ENCODE results near the gene POLD1. TPM values are rescaled to one million over a fixed set of nuclear protein-coding genes. Genes with fewer than 3 reads are reported as not detected.

POLD1 gene
- polyA plus RNA-seq, 1 of the 3 experiments (the other 2 are of a cell fraction) = 33.6 TPM

DNA sequence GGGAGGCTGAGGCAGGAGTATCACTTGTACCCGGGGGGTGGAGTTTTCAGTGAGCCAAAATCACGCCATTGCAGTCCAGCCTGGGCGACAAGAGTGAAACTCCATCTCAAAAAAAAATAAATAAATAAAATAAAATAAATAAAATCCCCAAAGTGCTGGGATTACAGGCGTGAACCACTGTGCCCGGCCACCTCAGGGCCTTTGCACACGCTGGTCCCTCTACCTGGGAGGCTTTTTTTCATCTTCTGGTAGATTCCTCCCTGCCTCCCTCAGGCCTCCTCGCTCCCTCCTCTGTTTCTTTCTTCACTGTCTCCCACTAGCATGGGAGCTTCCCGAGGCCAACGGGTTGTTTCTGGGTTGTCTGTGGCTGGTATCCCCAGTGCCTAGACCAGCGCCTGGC lies 63.6 kb downstream of the POLD1 start:
- H3K36me3 ChIP-seq (replicated peaks in 1 of 2; ENCODE audit: control insufficient read depth in 1 of 2, insufficient read depth in 2 of 2, low read length in 1 of 2) = no peaks in the 10 kb centered on the region
- 77% methylated on average over 10 of the region's 10 CpGs for WGBS (ENCODE audit: low lambda C conversion rate)
- DNase-seq = no peak
- peaks cover 14% of the 10 kb centered on the region; the same call in 1 of the 2 replicates for H3K27me3 ChIP-seq (ENCODE audit: insufficient read depth)
- TF ChIP-seq SIN3A (IDR thresholded peaks at IDR 0.05; ENCODE audit: borderline replicate concordance, low read depth, low read length) = no peak
- TF ChIP-seq, protein P1, sequence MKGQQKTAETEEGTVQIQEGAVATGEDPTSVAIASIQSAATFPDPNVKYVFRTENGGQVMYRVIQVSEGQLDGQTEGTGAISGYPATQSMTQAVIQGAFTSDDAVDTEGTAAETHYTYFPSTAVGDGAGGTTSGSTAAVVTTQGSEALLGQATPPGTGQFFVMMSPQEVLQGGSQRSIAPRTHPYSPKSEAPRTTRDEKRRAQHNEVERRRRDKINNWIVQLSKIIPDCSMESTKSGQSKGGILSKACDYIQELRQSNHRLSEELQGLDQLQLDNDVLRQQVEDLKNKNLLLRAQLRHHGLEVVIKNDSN (IDR thresholded peaks at IDR 0.05; ENCODE audit: borderline replicate concordance, low read depth) = no peak
- TF ChIP-seq FOXJ3 (CRISPR knock-in tag; IDR thresholded peaks at IDR 0.05) = no peak
- TF ChIP-seq, protein P2, sequence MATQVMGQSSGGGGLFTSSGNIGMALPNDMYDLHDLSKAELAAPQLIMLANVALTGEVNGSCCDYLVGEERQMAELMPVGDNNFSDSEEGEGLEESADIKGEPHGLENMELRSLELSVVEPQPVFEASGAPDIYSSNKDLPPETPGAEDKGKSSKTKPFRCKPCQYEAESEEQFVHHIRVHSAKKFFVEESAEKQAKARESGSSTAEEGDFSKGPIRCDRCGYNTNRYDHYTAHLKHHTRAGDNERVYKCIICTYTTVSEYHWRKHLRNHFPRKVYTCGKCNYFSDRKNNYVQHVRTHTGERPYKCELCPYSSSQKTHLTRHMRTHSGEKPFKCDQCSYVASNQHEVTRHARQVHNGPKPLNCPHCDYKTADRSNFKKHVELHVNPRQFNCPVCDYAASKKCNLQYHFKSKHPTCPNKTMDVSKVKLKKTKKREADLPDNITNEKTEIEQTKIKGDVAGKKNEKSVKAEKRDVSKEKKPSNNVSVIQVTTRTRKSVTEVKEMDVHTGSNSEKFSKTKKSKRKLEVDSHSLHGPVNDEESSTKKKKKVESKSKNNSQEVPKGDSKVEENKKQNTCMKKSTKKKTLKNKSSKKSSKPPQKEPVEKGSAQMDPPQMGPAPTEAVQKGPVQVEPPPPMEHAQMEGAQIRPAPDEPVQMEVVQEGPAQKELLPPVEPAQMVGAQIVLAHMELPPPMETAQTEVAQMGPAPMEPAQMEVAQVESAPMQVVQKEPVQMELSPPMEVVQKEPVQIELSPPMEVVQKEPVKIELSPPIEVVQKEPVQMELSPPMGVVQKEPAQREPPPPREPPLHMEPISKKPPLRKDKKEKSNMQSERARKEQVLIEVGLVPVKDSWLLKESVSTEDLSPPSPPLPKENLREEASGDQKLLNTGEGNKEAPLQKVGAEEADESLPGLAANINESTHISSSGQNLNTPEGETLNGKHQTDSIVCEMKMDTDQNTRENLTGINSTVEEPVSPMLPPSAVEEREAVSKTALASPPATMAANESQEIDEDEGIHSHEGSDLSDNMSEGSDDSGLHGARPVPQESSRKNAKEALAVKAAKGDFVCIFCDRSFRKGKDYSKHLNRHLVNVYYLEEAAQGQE (IDR thresholded peaks at IDR 0.05; ENCODE audit: low read depth, low read length) = no peak
- TF ChIP-seq, protein P3, sequence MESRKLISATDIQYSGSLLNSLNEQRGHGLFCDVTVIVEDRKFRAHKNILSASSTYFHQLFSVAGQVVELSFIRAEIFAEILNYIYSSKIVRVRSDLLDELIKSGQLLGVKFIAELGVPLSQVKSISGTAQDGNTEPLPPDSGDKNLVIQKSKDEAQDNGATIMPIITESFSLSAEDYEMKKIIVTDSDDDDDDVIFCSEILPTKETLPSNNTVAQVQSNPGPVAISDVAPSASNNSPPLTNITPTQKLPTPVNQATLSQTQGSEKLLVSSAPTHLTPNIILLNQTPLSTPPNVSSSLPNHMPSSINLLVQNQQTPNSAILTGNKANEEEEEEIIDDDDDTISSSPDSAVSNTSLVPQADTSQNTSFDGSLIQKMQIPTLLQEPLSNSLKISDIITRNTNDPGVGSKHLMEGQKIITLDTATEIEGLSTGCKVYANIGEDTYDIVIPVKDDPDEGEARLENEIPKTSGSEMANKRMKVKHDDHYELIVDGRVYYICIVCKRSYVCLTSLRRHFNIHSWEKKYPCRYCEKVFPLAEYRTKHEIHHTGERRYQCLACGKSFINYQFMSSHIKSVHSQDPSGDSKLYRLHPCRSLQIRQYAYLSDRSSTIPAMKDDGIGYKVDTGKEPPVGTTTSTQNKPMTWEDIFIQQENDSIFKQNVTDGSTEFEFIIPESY (IDR thresholded peaks at IDR 0.05; ENCODE audit: borderline replicate concordance, low read depth) = no peak
- TF ChIP-seq, protein P4, sequence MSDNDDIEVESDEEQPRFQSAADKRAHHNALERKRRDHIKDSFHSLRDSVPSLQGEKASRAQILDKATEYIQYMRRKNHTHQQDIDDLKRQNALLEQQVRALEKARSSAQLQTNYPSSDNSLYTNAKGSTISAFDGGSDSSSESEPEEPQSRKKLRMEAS (IDR thresholded peaks at IDR 0.05; ENCODE audit: low read depth) = no peak
- TF ChIP-seq, protein P5, sequence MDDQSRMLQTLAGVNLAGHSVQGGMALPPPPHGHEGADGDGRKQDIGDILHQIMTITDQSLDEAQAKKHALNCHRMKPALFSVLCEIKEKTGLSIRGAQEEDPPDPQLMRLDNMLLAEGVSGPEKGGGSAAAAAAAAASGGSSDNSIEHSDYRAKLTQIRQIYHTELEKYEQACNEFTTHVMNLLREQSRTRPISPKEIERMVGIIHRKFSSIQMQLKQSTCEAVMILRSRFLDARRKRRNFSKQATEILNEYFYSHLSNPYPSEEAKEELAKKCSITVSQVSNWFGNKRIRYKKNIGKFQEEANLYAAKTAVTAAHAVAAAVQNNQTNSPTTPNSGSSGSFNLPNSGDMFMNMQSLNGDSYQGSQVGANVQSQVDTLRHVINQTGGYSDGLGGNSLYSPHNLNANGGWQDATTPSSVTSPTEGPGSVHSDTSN (IDR thresholded peaks at IDR 0.05) = no peak
- no peak for TF ChIP-seq SMC3 (IDR thresholded peaks at IDR 0.05; ENCODE audit: low read depth, low read length)
- TF ChIP-seq RXRA (IDR thresholded peaks at IDR 0.05; ENCODE audit: borderline replicate concordance, low read depth) = no peak
- no peak for TF ChIP-seq FOXM1 (IDR thresholded peaks at IDR 0.05; ENCODE audit: low read depth)
- TF ChIP-seq, protein P6, sequence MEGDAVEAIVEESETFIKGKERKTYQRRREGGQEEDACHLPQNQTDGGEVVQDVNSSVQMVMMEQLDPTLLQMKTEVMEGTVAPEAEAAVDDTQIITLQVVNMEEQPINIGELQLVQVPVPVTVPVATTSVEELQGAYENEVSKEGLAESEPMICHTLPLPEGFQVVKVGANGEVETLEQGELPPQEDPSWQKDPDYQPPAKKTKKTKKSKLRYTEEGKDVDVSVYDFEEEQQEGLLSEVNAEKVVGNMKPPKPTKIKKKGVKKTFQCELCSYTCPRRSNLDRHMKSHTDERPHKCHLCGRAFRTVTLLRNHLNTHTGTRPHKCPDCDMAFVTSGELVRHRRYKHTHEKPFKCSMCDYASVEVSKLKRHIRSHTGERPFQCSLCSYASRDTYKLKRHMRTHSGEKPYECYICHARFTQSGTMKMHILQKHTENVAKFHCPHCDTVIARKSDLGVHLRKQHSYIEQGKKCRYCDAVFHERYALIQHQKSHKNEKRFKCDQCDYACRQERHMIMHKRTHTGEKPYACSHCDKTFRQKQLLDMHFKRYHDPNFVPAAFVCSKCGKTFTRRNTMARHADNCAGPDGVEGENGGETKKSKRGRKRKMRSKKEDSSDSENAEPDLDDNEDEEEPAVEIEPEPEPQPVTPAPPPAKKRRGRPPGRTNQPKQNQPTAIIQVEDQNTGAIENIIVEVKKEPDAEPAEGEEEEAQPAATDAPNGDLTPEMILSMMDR (IDR thresholded peaks at IDR 0.05) = no peak
- TF ChIP-seq, protein P7, sequence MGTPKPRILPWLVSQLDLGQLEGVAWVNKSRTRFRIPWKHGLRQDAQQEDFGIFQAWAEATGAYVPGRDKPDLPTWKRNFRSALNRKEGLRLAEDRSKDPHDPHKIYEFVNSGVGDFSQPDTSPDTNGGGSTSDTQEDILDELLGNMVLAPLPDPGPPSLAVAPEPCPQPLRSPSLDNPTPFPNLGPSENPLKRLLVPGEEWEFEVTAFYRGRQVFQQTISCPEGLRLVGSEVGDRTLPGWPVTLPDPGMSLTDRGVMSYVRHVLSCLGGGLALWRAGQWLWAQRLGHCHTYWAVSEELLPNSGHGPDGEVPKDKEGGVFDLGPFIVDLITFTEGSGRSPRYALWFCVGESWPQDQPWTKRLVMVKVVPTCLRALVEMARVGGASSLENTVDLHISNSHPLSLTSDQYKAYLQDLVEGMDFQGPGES (IDR thresholded peaks at IDR 0.05; ENCODE audit: low read depth, low read length) = no peak
- no peak for TF ChIP-seq RFX5 (IDR thresholded peaks at IDR 0.05; ENCODE audit: low read length)
- no peak for TF ChIP-seq EP300 (IDR thresholded peaks at IDR 0.05; ENCODE audit: borderline replicate concordance in 1 of 2, low read depth in 1 of 2, low read length in 1 of 2)
- no peak for TF ChIP-seq RCOR1 (IDR thresholded peaks at IDR 0.05; ENCODE audit: low read length)
- TF ChIP-seq TCF12 (IDR thresholded peaks at IDR 0.05) = no peak
- no peak for TF ChIP-seq EZH2phosphoT487 (IDR thresholded peaks at IDR 0.05; ENCODE audit: borderline replicate concordance, low read depth)
- TF ChIP-seq NRF1 (IDR thresholded peaks at IDR 0.05; ENCODE audit: low read depth, low read length) = no peak
- no peak for TF ChIP-seq ELF1 (IDR thresholded peaks at IDR 0.05)
- TF ChIP-seq MEF2A (IDR thresholded peaks at IDR 0.05; ENCODE audit: borderline replicate concordance, low read depth) = no peak
- no peaks in the 10 kb centered on the region for H4K20me1 ChIP-seq (ENCODE audit: insufficient read depth)
- H3K9me2 ChIP-seq = no peaks in the 10 kb centered on the region
- no peaks in the 10 kb centered on the region for H3K79me2 ChIP-seq (ENCODE audit: insufficient read depth)
- H3K4me2 ChIP-seq = no peak overlapping the region
- no peaks in the 10 kb centered on the region for H3K4me1 ChIP-seq (ENCODE audit: control insufficient read depth in 1 of 2, insufficient read depth in 2 of 2, low read depth in 1 of 2, low read length in 1 of 2)
- no peak overlapping the region for H3K9ac ChIP-seq
- POLR2A ChIA-PET = no interaction called here
- H3K27ac ChIP-seq (ENCODE audit: low read depth in 2 of 2, low read length in 1 of 2) = no peak overlapping the region
- no peaks in the 10 kb centered on the region for H3K9me3 ChIP-seq
- no peaks in the 10 kb centered on the region for H3F3A ChIP-seq (replicated peaks; ENCODE audit: insufficient read depth)
- CTCF ChIA-PET = interaction anchor here (1.4 kb wide), 1 partner anchor 32 kb away, joined by 4 read pairs; no protein-coding TSS in a partner anchor
- no peak overlapping the region for H3K4me3 ChIP-seq (ENCODE audit: low read depth in 2 of 2, low read length in 1 of 2)
- no peak overlapping the region for H2AFZ ChIP-seq (ENCODE audit: low read depth)

All from SK-N-SH (cell line).